Stimulated activated memory B cell treated with anti-CD40 and anti-IgM and Interleukin-4, amounts not matched to agents 10 μg/mL and 1 μg/mL and 100 μg/mL, for 72 hours (primary cell): ENCODE results near the gene ADARB1.

ENCODE experiments used
- ATAC-seq: fragments of 150-1000 bp; cut with Tn5 transposase; 2 replicates; pipeline ENCODE4 v1.10.0; 2021
- H3K27ac Mint-ChIP-seq: one replicate; pipeline ENCODE4 v1.8.0; 2022; ENCODE audit warnings: mild to moderate bottlenecking, mixed read lengths
- H3K27me3 Mint-ChIP-seq: one replicate; pipeline ENCODE4 v1.8.0; 2022; ENCODE audit warnings: mixed read lengths
- H3K36me3 Mint-ChIP-seq: one replicate; pipeline ENCODE4 v1.8.0; 2022; ENCODE audit warnings: mixed read lengths
- H3K4me1 Mint-ChIP-seq: one replicate; pipeline ENCODE4 v1.8.0; 2022; ENCODE audit warnings: mixed read lengths
- H3K4me3 Mint-ChIP-seq: one replicate; pipeline ENCODE4 v1.8.0; 2022; ENCODE audit warnings: mild to moderate bottlenecking, moderate library complexity, mixed read lengths
- H3K9me3 Mint-ChIP-seq: one replicate; pipeline ENCODE4 v1.8.0; 2022; ENCODE audit warnings: mixed read lengths

The ADARB1 gene

GRCh38 chr21:45228171-45228641 is 153.8 kb downstream of the ADARB1 start:
- ATAC-seq = no peak
- H3K36me3 Mint-ChIP-seq = peaks cover 12% of the 10 kb centered on the region
- no peak overlapping the region for H3K27ac Mint-ChIP-seq
- H3K4me1 Mint-ChIP-seq = peaks cover 15% of the 10 kb centered on the region
- H3K9me3 Mint-ChIP-seq = no peaks in the 10 kb centered on the region
- peaks cover 19% of the 10 kb centered on the region for H3K27me3 Mint-ChIP-seq
- H3K4me3 Mint-ChIP-seq = no peak overlapping the region

DNA sequence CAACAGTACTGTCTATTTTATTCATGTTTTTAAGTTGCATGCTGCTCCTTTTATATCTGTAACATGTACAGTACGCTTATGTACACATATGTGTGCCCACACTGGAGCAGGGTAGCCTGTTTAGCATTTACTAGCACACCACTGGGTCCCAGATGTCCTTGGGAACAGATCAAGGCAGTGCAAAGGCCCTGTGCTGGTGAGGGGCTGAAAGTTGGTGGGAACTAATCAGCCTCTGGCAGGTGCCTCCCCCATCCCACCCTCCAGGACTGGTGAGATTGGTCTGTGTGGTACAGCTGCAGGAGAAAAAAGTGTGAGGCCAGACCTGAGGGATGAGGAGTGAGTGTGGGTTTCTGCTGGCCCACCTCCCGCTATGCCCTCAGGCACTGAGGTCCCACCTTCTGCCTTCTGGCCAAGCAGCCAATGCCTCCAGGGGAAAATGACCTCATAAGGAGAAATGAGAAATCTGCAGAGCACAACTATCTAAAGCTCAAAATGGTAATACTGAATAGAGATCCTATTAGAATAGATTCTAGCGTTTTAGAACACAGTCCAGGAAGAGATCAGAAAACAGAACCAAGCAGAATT is 154.4 kb downstream of the ADARB1 start:
- Mint-ChIP-seq H3K27me3 (peaks cover 19% of the 10 kb centered on the region), H3K27ac (no peak overlapping the region), H3K4me1 (peaks cover 15% of the 10 kb centered on the region), H3K36me3 (peaks cover 6% of the 10 kb centered on the region), H3K9me3 (no peaks in the 10 kb centered on the region), H3K4me3 (no peak overlapping the region)
- ATAC-seq = no peak

DNA sequence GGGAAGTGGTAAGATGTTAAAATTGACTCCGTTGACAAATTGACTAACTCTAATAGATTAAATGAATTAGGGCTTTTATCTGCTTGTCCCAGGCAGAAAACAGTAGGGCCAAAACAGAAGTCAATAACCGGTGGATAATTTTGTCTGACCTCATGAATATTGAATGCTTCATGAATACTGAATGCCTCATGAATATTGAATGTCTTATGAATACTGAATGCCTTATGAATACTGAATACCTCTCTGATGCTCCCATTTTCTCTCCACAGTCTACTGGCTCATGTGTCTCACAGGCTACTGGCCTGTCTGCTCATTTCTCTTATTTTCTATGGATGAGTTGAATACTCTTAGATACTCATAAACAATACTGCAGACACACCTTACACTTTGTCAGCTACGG is 157.3 kb downstream of the ADARB1 start:
- H3K9me3 Mint-ChIP-seq = peaks cover 2% of the 10 kb centered on the region
- no peak overlapping the region for H3K4me3 Mint-ChIP-seq
- peaks cover 25% of the 10 kb centered on the region for H3K27me3 Mint-ChIP-seq
- no peak overlapping the region for H3K27ac Mint-ChIP-seq
- no peaks in the 10 kb centered on the region for H3K36me3 Mint-ChIP-seq
- ATAC-seq = no peak
- peaks cover 4% of the 10 kb centered on the region for H3K4me1 Mint-ChIP-seq

DNA sequence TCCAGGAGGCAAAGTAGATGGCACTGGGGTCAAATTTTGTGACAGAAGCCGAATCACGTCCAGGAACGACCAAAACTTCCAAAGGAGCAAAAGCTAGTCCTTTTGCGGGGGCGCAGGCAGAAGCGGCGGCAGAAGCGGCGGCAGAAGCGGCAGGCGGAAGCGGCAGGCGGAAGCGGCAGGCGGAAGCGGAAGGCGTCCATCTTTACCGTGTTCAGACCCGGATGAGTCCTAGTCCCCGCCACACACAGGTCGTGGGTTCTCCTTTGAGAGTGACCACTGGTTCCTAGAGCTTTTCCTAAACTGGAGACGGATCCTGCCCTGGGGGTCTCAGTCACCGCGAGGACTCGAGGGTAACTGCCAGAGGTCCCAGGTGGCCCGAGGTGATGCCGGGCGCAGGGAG is 159.7 kb downstream of the ADARB1 start:
- H3K4me3 Mint-ChIP-seq = peak overlapping the region; percentile 36
- ATAC-seq = no peak
- H3K27me3 Mint-ChIP-seq = peaks cover 28% of the 10 kb centered on the region
- no peaks in the 10 kb centered on the region for H3K4me1 Mint-ChIP-seq
- H3K9me3 Mint-ChIP-seq = peaks cover 2% of the 10 kb centered on the region
- no peaks in the 10 kb centered on the region for H3K36me3 Mint-ChIP-seq
- H3K27ac Mint-ChIP-seq = no peak overlapping the region

GRCh38 chr21:45234965-45235364 is 160.6 kb downstream of the ADARB1 start:
- H3K27me3 Mint-ChIP-seq = peaks cover 28% of the 10 kb centered on the region
- peaks cover 2% of the 10 kb centered on the region for H3K9me3 Mint-ChIP-seq
- no peak overlapping the region for H3K4me3 Mint-ChIP-seq
- no peaks in the 10 kb centered on the region for H3K36me3 Mint-ChIP-seq
- H3K4me1 Mint-ChIP-seq = no peaks in the 10 kb centered on the region
- H3K27ac Mint-ChIP-seq = no peak overlapping the region
- no peak for ATAC-seq

DNA sequence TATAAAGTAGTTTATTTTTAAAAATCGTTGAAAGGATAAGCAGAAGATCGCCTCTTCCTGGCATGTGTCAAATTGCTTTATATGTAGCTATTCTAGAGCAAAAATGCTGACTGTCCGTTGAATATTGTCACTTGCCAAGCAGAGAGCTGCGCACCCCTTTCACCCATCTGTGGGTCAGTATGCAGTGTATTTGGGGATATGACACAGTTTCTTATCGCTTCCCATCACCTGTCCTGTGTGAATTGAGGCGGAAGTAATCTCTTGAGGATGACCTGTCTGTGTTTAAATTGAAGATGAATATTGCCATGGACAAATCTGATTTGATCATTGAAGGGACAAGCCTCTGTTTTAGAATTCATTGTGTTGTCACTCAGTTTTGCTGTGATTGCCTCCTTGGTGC is 161.1 kb downstream of the ADARB1 start:
- Mint-ChIP-seq H3K4me3 (no peak overlapping the region), H3K4me1 (no peaks in the 10 kb centered on the region), H3K27ac (no peak overlapping the region), H3K27me3 (peaks cover 33% of the 10 kb centered on the region), H3K36me3 (no peaks in the 10 kb centered on the region), H3K9me3 (peaks cover 2% of the 10 kb centered on the region)
- ATAC-seq = no peak

DNA sequence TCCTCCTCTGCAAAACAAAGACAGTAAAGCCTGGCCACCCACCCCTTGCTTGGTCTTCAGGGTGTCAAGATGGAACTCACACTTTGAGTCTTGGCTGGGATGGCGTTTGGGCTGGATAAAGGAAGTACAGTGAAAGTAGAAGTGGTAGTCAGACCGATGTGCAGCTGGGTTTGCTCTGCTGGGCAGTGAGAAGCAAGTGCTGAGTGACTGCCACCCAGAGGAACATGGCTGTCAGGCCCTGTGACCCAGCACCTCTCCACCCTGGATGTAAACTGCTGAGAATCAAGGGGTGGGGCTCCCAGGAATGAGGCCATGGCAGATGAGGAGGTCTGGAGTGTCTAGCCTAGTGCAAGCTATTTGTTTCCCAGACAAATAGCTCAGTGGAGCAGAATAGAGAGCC is 162.1 kb downstream of the ADARB1 start:
- peaks cover 36% of the 10 kb centered on the region for H3K27me3 Mint-ChIP-seq
- ATAC-seq = no peak
- no peaks in the 10 kb centered on the region for H3K36me3 Mint-ChIP-seq
- no peaks in the 10 kb centered on the region for H3K4me1 Mint-ChIP-seq
- H3K27ac Mint-ChIP-seq = no peak overlapping the region
- H3K4me3 Mint-ChIP-seq = no peak overlapping the region
- H3K9me3 Mint-ChIP-seq = peaks cover 2% of the 10 kb centered on the region

- Mint-ChIP-seq H3K27ac (no peak overlapping the region), H3K9me3 (peaks cover 2% of the 10 kb centered on the region), H3K4me1 (no peaks in the 10 kb centered on the region), H3K36me3 (no peaks in the 10 kb centered on the region), H3K4me3 (no peak overlapping the region), H3K27me3 (peaks cover 26% of the 10 kb centered on the region)
- no peak for ATAC-seq
These were observed 163.0 kb downstream of the ADARB1 start for GRCh38 chr21:45237401-45237800.

DNA sequence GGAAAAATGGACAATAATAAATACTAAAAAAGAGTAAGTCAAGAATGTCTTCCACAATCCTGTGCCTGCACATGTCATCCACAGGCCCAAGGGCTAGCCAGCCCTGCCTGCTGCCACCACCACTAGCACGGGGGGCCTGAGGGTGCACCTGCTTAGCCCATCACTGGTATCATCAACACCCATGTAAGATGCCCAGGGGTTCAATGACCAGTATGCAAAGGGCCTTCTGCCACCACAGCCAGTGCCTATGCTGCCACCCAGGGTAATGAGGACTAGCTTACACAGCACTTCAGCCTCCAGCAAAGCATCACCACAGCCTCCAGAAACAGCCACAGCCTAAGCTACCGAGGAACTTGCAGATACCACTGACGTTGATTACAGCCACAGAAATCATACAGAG is 167.0 kb downstream of the ADARB1 start:
- Mint-ChIP-seq H3K4me1 (no peaks in the 10 kb centered on the region), H3K4me3 (no peak overlapping the region), H3K27ac (no peak overlapping the region), H3K36me3 (no peaks in the 10 kb centered on the region), H3K27me3 (peaks cover 15% of the 10 kb centered on the region), H3K9me3 (peaks cover 9% of the 10 kb centered on the region)
- ATAC-seq = no peak

DNA sequence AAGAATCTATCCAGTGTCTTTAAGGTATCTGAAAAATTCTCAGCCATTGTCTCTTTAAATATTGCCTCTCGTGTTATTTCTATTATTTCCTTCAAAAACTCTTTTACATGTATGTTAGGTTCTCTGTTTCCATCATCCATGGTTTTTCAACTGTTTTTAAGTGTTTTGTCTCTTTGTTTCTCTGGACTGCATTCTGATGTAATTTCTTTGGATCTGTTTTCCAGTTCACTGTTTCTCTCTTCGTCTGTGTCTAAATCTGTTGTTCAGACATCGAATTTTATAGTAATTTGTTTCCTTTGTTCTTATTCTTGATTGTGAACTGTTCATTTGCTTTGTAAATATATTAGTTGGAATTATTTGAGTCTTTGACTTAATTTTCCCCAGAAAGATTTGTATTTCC is 169.2 kb downstream of the ADARB1 start:
- ATAC-seq = no peak
- H3K27ac Mint-ChIP-seq = no peak overlapping the region
- H3K36me3 Mint-ChIP-seq = no peaks in the 10 kb centered on the region
- H3K9me3 Mint-ChIP-seq = peaks cover 8% of the 10 kb centered on the region
- no peaks in the 10 kb centered on the region for H3K4me1 Mint-ChIP-seq
- no peak overlapping the region for H3K4me3 Mint-ChIP-seq
- peaks cover 8% of the 10 kb centered on the region for H3K27me3 Mint-ChIP-seq

GRCh38 chr21:45244799-45245340 is 170.5 kb downstream of the ADARB1 start:
- H3K4me3 Mint-ChIP-seq = no peak overlapping the region
- no peak overlapping the region for H3K27ac Mint-ChIP-seq
- H3K4me1 Mint-ChIP-seq = no peaks in the 10 kb centered on the region
- H3K9me3 Mint-ChIP-seq = peaks cover 8% of the 10 kb centered on the region
- ATAC-seq = no peak
- H3K36me3 Mint-ChIP-seq = no peaks in the 10 kb centered on the region
- H3K27me3 Mint-ChIP-seq = peaks cover 8% of the 10 kb centered on the region

- Mint-ChIP-seq H3K36me3 (no peaks in the 10 kb centered on the region), H3K4me1 (no peaks in the 10 kb centered on the region), H3K9me3 (peaks cover 8% of the 10 kb centered on the region), H3K27ac (no peak overlapping the region), H3K4me3 (no peak overlapping the region), H3K27me3 (peaks cover 5% of the 10 kb centered on the region)
- ATAC-seq = no peak
These were observed 172.3 kb downstream of the ADARB1 start for GRCh38 chr21:45246386-45247320.

DNA sequence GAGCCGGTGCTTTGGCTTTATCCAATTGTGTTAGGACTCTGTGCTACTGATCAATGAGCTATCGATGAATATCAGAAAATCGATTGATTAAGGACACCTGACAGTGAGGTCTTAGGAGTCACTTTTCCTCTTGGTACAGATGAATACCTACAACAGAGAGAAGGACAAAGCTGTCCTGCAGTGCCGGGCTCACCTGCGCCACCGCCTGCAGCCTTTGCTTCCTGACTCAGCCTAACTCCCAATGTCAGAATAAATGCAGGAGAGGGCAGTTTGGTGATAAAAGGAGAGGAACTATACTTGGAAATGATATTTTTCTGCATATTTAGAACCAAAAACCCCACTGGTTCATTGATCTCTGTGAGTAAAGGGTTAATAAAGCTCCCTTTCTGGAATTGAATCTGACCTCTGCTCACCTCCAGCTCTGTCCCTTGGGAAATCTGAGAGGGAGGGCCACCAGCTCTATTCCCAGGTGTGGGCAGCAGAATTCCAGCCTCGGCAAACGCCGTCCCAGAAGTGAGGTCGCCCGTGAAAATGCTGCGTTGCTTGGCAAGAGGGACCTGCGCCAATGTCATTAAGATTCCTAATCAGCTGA is 174.0 kb downstream of the ADARB1 start:
- no peaks in the 10 kb centered on the region for H3K4me1 Mint-ChIP-seq
- H3K4me3 Mint-ChIP-seq = no peak overlapping the region

GRCh38 chr21:45248893-45249381 is 174.6 kb downstream of the ADARB1 start:
- Mint-ChIP-seq H3K27ac (no peak overlapping the region), H3K9me3 (peaks cover 4% of the 10 kb centered on the region), H3K4me3 (no peak overlapping the region), H3K4me1 (no peaks in the 10 kb centered on the region), H3K36me3 (no peaks in the 10 kb centered on the region), H3K27me3 (peaks cover 10% of the 10 kb centered on the region)
- no peak for ATAC-seq

More for the DNA sequence above, 174.0 kb downstream of the ADARB1 start:
- no peak for ATAC-seq
- Mint-ChIP-seq H3K36me3 (no peaks in the 10 kb centered on the region), H3K9me3 (peaks cover 7% of the 10 kb centered on the region), H3K27ac (no peak overlapping the region), H3K27me3 (peaks cover 10% of the 10 kb centered on the region)

GRCh38 chr21:45249626-45250025 is 175.2 kb downstream of the ADARB1 start:
- no peak for ATAC-seq

More at GRCh38 chr21:45249626-45250025, 175.2 kb downstream of the ADARB1 start:
- no peak overlapping the region for H3K27ac Mint-ChIP-seq
- H3K36me3 Mint-ChIP-seq = no peaks in the 10 kb centered on the region
- no peak overlapping the region for H3K4me3 Mint-ChIP-seq
- peaks cover 5% of the 10 kb centered on the region for H3K4me1 Mint-ChIP-seq
- H3K27me3 Mint-ChIP-seq = peaks cover 17% of the 10 kb centered on the region
- no peaks in the 10 kb centered on the region for H3K9me3 Mint-ChIP-seq
